H1 (cell line): ENCODE measurements around the gene EWSR1. TPM values are rescaled to one million over a fixed set of nuclear protein-coding genes. Genes with fewer than 3 reads are reported as not detected.

Experiments
- CTCF ChIA-PET: fragments of 300-600 bp; sonication (Branson Sonifier 250); formaldehyde crosslinking; loops from one replicate; lab custom pipeline; 2021; ENCODE audit not compliant: partially characterized antibody; lab: Charles Lee
- POLR2A ChIA-PET: fragments of 300-600 bp; sonication (Branson Sonifier 250); formaldehyde crosslinking; loops from one replicate; lab custom pipeline; 2021; ENCODE audit warnings: inconsistent platforms; ENCODE audit not compliant: partially characterized antibody; lab: Charles Lee
- DNase-seq, 2 experiments: peaks; one replicate each; pipeline versions ENCODE4 v3.0.0 to v3.0.0-alpha.2; 2010 to 2022; ENCODE audit warnings: low spot score in 2 of 2, low read depth in 1 of 2, mixed read lengths in 1 of 2
- FAIRE-seq: peaks from 2 replicates; lab custom pipeline; 2011; peaks lifted over from hg19 to GRCh38; lab: Jason Lieb, UNC
- H2AFZ ChIP-seq: 2 replicates; pipeline ENCODE4 v1.8.1; 2012; ENCODE audit warnings: low read length, inconsistent platforms
- H2AK5ac ChIP-seq: 2 replicates; pipeline ENCODE4 v1.6.1; 2013; ENCODE audit warnings: low read depth, low read length
- H2BK120ac ChIP-seq: replicated peaks from 2 replicates; pipeline ENCODE3; 2013; ENCODE audit warnings: low read depth, low read length, inconsistent platforms
- H2BK12ac ChIP-seq: 2 replicates; pipeline ENCODE4 v1.6.1; 2013; ENCODE audit warnings: low read depth, low read length
- H2BK15ac ChIP-seq: 2 replicates; pipeline ENCODE4 v1.6.1; 2013; ENCODE audit warnings: low read length
- H2BK20ac ChIP-seq: 2 replicates; pipeline ENCODE4 v1.6.1; 2013; ENCODE audit warnings: low read length
- H2BK5ac ChIP-seq: 2 replicates; pipeline ENCODE4 v1.6.1; 2013; ENCODE audit warnings: low read depth, low read length
- H3K14ac ChIP-seq: 2 replicates; pipeline ENCODE4 v1.6.1; 2013; ENCODE audit warnings: inconsistent platforms; ENCODE audit not compliant: insufficient read length
- H3K18ac ChIP-seq: 2 replicates; pipeline ENCODE4 v1.6.1; 2013; ENCODE audit warnings: low read length; ENCODE audit errors: extremely low read depth
- H3K23ac ChIP-seq: 2 replicates; pipeline ENCODE4 v1.6.1; 2013; ENCODE audit warnings: inconsistent platforms; ENCODE audit not compliant: insufficient read length
- H3K23me2 ChIP-seq: 2 replicates; pipeline ENCODE4 v1.6.1; 2013; ENCODE audit warnings: low read depth, low read length
- H3K27ac ChIP-seq: 2 replicates; pipeline ENCODE4 v1.6.1; 2011; ENCODE audit warnings: low read depth, low read length, inconsistent platforms
- H3K27me3 ChIP-seq, 4 experiments: replicated peaks in 1 of 4; 1 replicate in 1 of 4; 2 replicates in 3 of 4; pipeline versions ENCODE4 v1.6.1 to v1.8.1; 2011 to 2013; ENCODE audit warnings: low read length in 3 of 4, mild to moderate bottlenecking in 3 of 4, inconsistent platforms in 2 of 4, mixed read lengths in 2 of 4, moderate library complexity in 1 of 4; ENCODE audit not compliant: control insufficient read depth in 3 of 4, insufficient read depth in 3 of 4; ENCODE audit errors: extremely low read depth in 1 of 4
- H3K36me3 ChIP-seq, 4 experiments: 2 replicates each; pipeline versions ENCODE4 v1.6.1 to v1.8.1; 2011 to 2013; ENCODE audit warnings: mild to moderate bottlenecking in 4 of 4, low read length in 3 of 4, moderate library complexity in 2 of 4, control low read depth in 1 of 4, inconsistent platforms in 1 of 4; ENCODE audit not compliant: insufficient read depth in 4 of 4, control insufficient read depth in 2 of 4
- H3K4ac ChIP-seq: replicated peaks from 2 replicates; pipeline ENCODE3; 2013; ENCODE audit warnings: low read length, low read depth, mixed read lengths, inconsistent platforms; ENCODE audit not compliant: insufficient read length
- H3K4me1 ChIP-seq, 4 experiments: replicated peaks in 1 of 4; 1 replicate in 1 of 4; 2 replicates in 3 of 4; pipeline versions ENCODE4 v1.6.1 to v1.8.1; 2011 to 2013; ENCODE audit warnings: low read length in 3 of 4, inconsistent platforms in 2 of 4, mixed read lengths in 1 of 4; ENCODE audit not compliant: insufficient read depth in 4 of 4, control insufficient read depth in 3 of 4
- H3K4me2 ChIP-seq, 2 experiments: 2 replicates each; pipeline versions ENCODE4 v1.6.1 to v1.8.1; 2011 to 2013; ENCODE audit warnings: low read depth in 2 of 2, low read length in 2 of 2, control low read depth in 1 of 2, inconsistent platforms in 1 of 2, mild to moderate bottlenecking in 1 of 2; ENCODE audit not compliant: insufficient read depth in 1 of 2
- H3K4me3 ChIP-seq, 4 experiments: fragments of 200-600, 300-600 bp in 1 of 4; sonication (generic), shearing (Covaris generic), sonication (Bioruptor Twin) in 1 of 4; 2 replicates each; pipeline versions ENCODE4 v1.5.1 to v1.8.1; 2011 to 2016; ENCODE audit warnings: low read length in 4 of 4, low read depth in 3 of 4, control low read depth in 2 of 4, inconsistent platforms in 2 of 4, mild to moderate bottlenecking in 2 of 4, mixed read lengths in 1 of 4, moderate library complexity in 1 of 4; ENCODE audit not compliant: insufficient read depth in 2 of 4; ENCODE audit errors: extremely low read depth in 1 of 4
- H3K56ac ChIP-seq: replicated peaks from 2 replicates; pipeline ENCODE3; 2013; ENCODE audit warnings: low read depth, mild to moderate bottlenecking, mixed read lengths, low read length, inconsistent platforms; ENCODE audit not compliant: insufficient read length
- H3K79me1 ChIP-seq: 2 replicates; pipeline ENCODE4 v1.6.1; 2013; ENCODE audit warnings: low read depth, low read length, control low read depth
- H3K79me2 ChIP-seq, 2 experiments: 2 replicates each; pipeline versions ENCODE4 v1.6.1 to v1.8.1; 2012 to 2013; ENCODE audit warnings: low read length in 2 of 2, mild to moderate bottlenecking in 2 of 2, inconsistent platforms in 1 of 2; ENCODE audit not compliant: insufficient read depth in 2 of 2, control insufficient read depth in 1 of 2
- H3K9ac ChIP-seq, 4 experiments: replicated peaks in 1 of 4; 1 replicate in 1 of 4; 2 replicates in 3 of 4; pipeline versions ENCODE4 v1.6.1 to v1.8.1; 2011 to 2013; ENCODE audit warnings: low read depth in 3 of 4, low read length in 3 of 4, control low read depth in 2 of 4, mild to moderate bottlenecking in 2 of 4, moderate library complexity in 2 of 4, inconsistent platforms in 1 of 4; ENCODE audit errors: extremely low read depth in 1 of 4
- H3K9me3 ChIP-seq, 2 experiments: 2 replicates each; pipeline versions ENCODE4 v1.6.1 to v1.8.1; 2012 to 2013; ENCODE audit warnings: mild to moderate bottlenecking in 2 of 2, moderate library complexity in 2 of 2, control low read depth in 1 of 2, inconsistent platforms in 1 of 2, low read depth in 1 of 2, low read length in 1 of 2, mixed read lengths in 1 of 2; ENCODE audit not compliant: insufficient read depth in 2 of 2
- H4K20me1 ChIP-seq, 2 experiments: replicated peaks in 1 of 2; 2 replicates each; pipeline versions ENCODE3 to v1.8.1; 2011 to 2013; ENCODE audit warnings: inconsistent platforms in 2 of 2, low read length in 2 of 2, mild to moderate bottlenecking in 1 of 2; ENCODE audit not compliant: insufficient read depth in 2 of 2, control insufficient read depth in 1 of 2
- H4K5ac ChIP-seq: 2 replicates; pipeline ENCODE4 v1.6.1; 2013; ENCODE audit warnings: low read length, low read depth, mixed read lengths, inconsistent platforms; ENCODE audit not compliant: insufficient read length
- H4K8ac ChIP-seq: 2 replicates; pipeline ENCODE4 v1.8.0; 2013; ENCODE audit warnings: mild to moderate bottlenecking, moderate library complexity, low read length, inconsistent platforms; ENCODE audit not compliant: insufficient read depth; ENCODE audit errors: extremely low read depth
- H4K91ac ChIP-seq: replicated peaks from 2 replicates; pipeline ENCODE3; 2013; ENCODE audit warnings: low read length, mixed read lengths, inconsistent platforms; ENCODE audit not compliant: insufficient read length
- POLR2AphosphoS5 ChIP-seq: IDR thresholded peaks from 2 replicates; pipeline ENCODE4 v1.6.1; 2011; ENCODE audit warnings: low read depth, low read length
- POU5F1 ChIP-seq: IDR thresholded peaks from 2 replicates; pipeline ENCODE4 v1.6.1; 2011; ENCODE audit warnings: low read depth, mild to moderate bottlenecking, low read length, moderate library complexity
- RAD21 ChIP-seq, 2 experiments: IDR thresholded peaks in 1 of 2; conservative IDR thresholded peaks in 1 of 2; 2 replicates each; pipeline ENCODE4 v1.6.1; 2011; ENCODE audit warnings: low read depth in 2 of 2, low read length in 2 of 2, improper control_type of control experiment in 1 of 2, inconsistent platforms in 1 of 2, mild to moderate bottlenecking in 1 of 2, moderate library complexity in 1 of 2
- WGBS, 2 experiments: shearing (Covaris generic) in 1 of 2; methylation state at CpG; one replicate each; pipeline versions ENCODE4 v1.1.6 to v1.1.7; 2013 to 2015; ENCODE audit warnings: low lambda C conversion rate in 2 of 2, mixed read lengths in 2 of 2, inconsistent platforms in 1 of 2, low coverage in 1 of 2, missing lambda C conversion rate in 1 of 2; ENCODE audit not compliant: insufficient replicate concordance in 2 of 2, insufficient coverage in 1 of 2, insufficient read length in 1 of 2; ENCODE audit errors: extremely low coverage in 1 of 2, missing lambda C conversion rate in 1 of 2; 5-methylcytosine and 5-hydroxymethylcytosine counted together
- polyA plus RNA-seq, 7 experiments: library from polyadenylated mRNA; depleted of rRNA in 3 of 7; stranded (reverse) in 5 of 7; unstranded in 2 of 7; fragments of >200 nt in 5 of 7; fragments of 200-250 nt in 2 of 7; gene quantifications; 1 replicate in 5 of 7; 2 replicates in 1 of 7; 4 replicates in 1 of 7; pipeline versions ENCODE4 v1.2.1 to v1.2.3, GENCODE V29; 2011 to 2013; ENCODE audit warnings: missing spikeins in 2 of 7, mixed read lengths in 2 of 7
- total RNA-seq: library from RNA; stranded (reverse); fragmentation: NEBNext Ultra II Directional; extraction: Animal tissue kit (Norgen Biotek cat#: 25700); gene quantifications from 2 replicates; pipeline ENCODE4 v1.2.1, GENCODE V29; 2021

EWSR1 gene
- total and polyA plus RNA-seq, 2 of the 8 experiments (the other 6 are each of a cell fraction or from before 2014, with no cell fraction given) = 387 to 930 TPM

DNA sequence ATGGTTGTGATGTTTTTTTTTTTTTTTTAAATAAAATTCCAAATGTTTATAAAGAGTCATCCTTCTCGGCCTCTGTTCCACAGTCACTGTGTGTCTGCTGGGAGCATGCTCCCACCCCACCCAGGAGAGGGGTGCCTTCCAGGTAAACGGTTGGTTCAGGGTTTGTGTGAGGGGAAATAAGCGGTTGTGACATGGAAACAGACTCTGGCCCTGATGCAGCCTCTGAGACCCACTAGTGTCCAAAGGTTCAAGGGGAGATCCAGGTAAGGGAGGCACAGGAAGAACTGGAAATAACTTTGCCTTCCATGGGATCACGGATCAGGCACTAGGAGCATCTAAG, 32.4 kb downstream of the EWSR1 start:
- Histone ChIP-seq H3K9me3 (no peaks in the 10 kb centered on the region), H4K5ac (no peak overlapping the region), H3K56ac (no peak overlapping the region), H3K9ac (no peak overlapping the region), H2BK15ac (no peak overlapping the region), H3K4me1 (peaks cover 0 to 3% (median 0%) of the 10 kb centered on the region in 4 experiments; a peak in 1 of 7 replicates), H3K36me3 (peaks cover 43 to 56% (median 44%) of the 10 kb centered on the region in 4 experiments), H3K27me3 (no peaks in the 10 kb centered on the region), H2AFZ (no peak overlapping the region), H3K23ac (no peak overlapping the region), H4K20me1 (peaks cover 10 to 19% of the 10 kb centered on the region in 2 experiments), H3K79me1 (no peaks in the 10 kb centered on the region; the same call in 1 of the 2 replicates), H2BK120ac (no peak overlapping the region)
- ChIA-PET POLR2A (interaction anchor here (0.5 to 9.1 kb wide), 11 partner anchors 8 to 275 kb away, joined by 3 to 147 read pairs (median 17); partner anchors contain the start of genes EWSR1, RASL10A and RHBDD3), CTCF (interaction anchor here (1.3 to 4.8 kb wide), 3 partner anchors 12 to 27 kb away, joined by 4 to 41 read pairs (median 6); no protein-coding TSS in a partner anchor)
- 92% methylated on average over 4 of the region's 4 CpGs; no CpG with 5 or more reads in 1 of the 2 experiments for WGBS, 2 experiments
- DNase-seq = no peak
- no peak for TF ChIP-seq RAD21 (IDR thresholded peaks at IDR 0.05 in 1 of 2, conservative IDR thresholded peaks at IDR 0.05 in 1 of 2; ENCODE audit: low read depth in 2 of 2, low read length in 2 of 2)
- no peak for TF ChIP-seq POU5F1
- TF ChIP-seq POLR2AphosphoS5 = 0 out of 2 replicates have a peak, but pooled peaks have one; percentile 91
- TF ChIP-seq, all 59 proteins: peak for 1
- Histone ChIP-seq H2BK5ac (no peak overlapping the region), H3K4me3 (no peak overlapping the region), H2BK12ac (no peak overlapping the region), H3K4me2 (no peak overlapping the region), H3K18ac (no peak overlapping the region), H3K79me2 (no peaks in the 10 kb centered on the region), H2AK5ac (no peak overlapping the region), H3K4ac (no peak overlapping the region), H3K27ac (no peak overlapping the region), H3K23me2 (no peaks in the 10 kb centered on the region), H3K14ac (no peak overlapping the region), H4K8ac (no peak overlapping the region), H4K91ac (no peak overlapping the region), H2BK20ac (no peak overlapping the region)
- no peak for FAIRE-seq
